ENCODE measurements around the gene SH2D7.

The SH2D7 gene

GRCh38 chr15:78108300-78109084, 16.1 kb downstream of the SH2D7 start:
- POLR2A ChIA-PET = no interaction called here
- TF ChIP-seq CTCF (IDR thresholded peaks at IDR 0.05; ENCODE audit: insufficient read depth, low read length, missing control alignments) = peak; percentile 98
- H3K4me3 ChIP-seq (ENCODE audit: low read depth, low read length) = no peak overlapping the region

GRCh38 chr15:78109156-78109555, 16.8 kb downstream of the SH2D7 start:
- ChIA-PET CTCF (interaction anchor here (0.7 to 22.7 kb wide), 49 partner anchors 7 to 324 kb away, joined by 3 to 538 read pairs (median 8); partner anchors contain the start of genes ACSBG1, CIB2 and SH2D7), POLR2A (no interaction called here)
- no peak overlapping the region for H3K4me3 ChIP-seq (ENCODE audit: low read depth, low read length)
- no peak for DNase-seq (ENCODE audit: low read depth, low spot score)
- no peak for TF ChIP-seq CTCF (IDR thresholded peaks at IDR 0.05; ENCODE audit: insufficient read depth, low read length, missing control alignments)

More at GRCh38 chr15:78108300-78109084, 16.1 kb downstream of the SH2D7 start:
- DNase-seq (ENCODE audit: low read depth, low spot score) = no peak
- CTCF ChIA-PET = interaction anchor here (0.6 to 22.7 kb wide), 69 partner anchors 9 to 324 kb away, joined by 3 to 538 read pairs (median 5); partner anchors contain the start of genes ACSBG1, CIB2, SH2D7 and TBC1D2B

- no peak for TF ChIP-seq CTCF (IDR thresholded peaks at IDR 0.05; ENCODE audit: insufficient read depth, low read length, missing control alignments)
- ChIA-PET CTCF (interaction anchor here (0.7 to 22.7 kb wide), 26 partner anchors 8 to 1235 kb away, joined by 3 to 538 read pairs (median 16); partner anchors contain the start of genes ACSBG1, CIB2 and SH2D7), POLR2A (interaction anchor here (0.8 kb wide), 1 partner anchor 151 kb away, joined by 3 read pairs; no protein-coding TSS in a partner anchor)
- no peak overlapping the region for H3K4me3 ChIP-seq (ENCODE audit: low read depth, low read length)
- no peak for DNase-seq (ENCODE audit: low read depth, low spot score)
These were observed 17.7 kb downstream of the SH2D7 start for GRCh38 chr15:78110096-78110495.

- H3K4me3 ChIP-seq (ENCODE audit: low read depth, low read length) = no peak overlapping the region
- ChIA-PET POLR2A (interaction anchor here (0.8 kb wide), 1 partner anchor 152 kb away, joined by 3 read pairs; no protein-coding TSS in a partner anchor), CTCF (interaction anchor here (0.7 to 22.7 kb wide), 17 partner anchors 9 to 313 kb away, joined by 3 to 538 read pairs (median 29); partner anchors contain the start of genes ACSBG1 and CIB2)
- TF ChIP-seq CTCF (IDR thresholded peaks at IDR 0.05; ENCODE audit: insufficient read depth, low read length, missing control alignments) = no peak
- no peak for DNase-seq (ENCODE audit: low read depth, low spot score)
These were observed 18.6 kb downstream of the SH2D7 start for GRCh38 chr15:78110916-78111475.

- TF ChIP-seq CTCF (IDR thresholded peaks at IDR 0.05; ENCODE audit: insufficient read depth, low read length, missing control alignments) = no peak
- DNase-seq (ENCODE audit: low read depth, low spot score) = no peak
- ChIA-PET POLR2A (no interaction called here), CTCF (interaction anchor here (0.6 to 22.7 kb wide), 22 partner anchors 10 to 616 kb away, joined by 3 to 538 read pairs (median 6); partner anchors contain the start of genes ACSBG1 and CIB2)
- H3K4me3 ChIP-seq (ENCODE audit: low read depth, low read length) = no peak overlapping the region
These were observed 19.4 kb downstream of the SH2D7 start for GRCh38 chr15:78111788-78112187.

- no peak for DNase-seq (ENCODE audit: low read depth, low spot score)
- no peak for TF ChIP-seq CTCF (IDR thresholded peaks at IDR 0.05; ENCODE audit: insufficient read depth, low read length, missing control alignments)
- ChIA-PET POLR2A (no interaction called here), CTCF (interaction anchor here (0.6 to 22.7 kb wide), 34 partner anchors 10 to 615 kb away, joined by 3 to 538 read pairs (median 4); partner anchors contain the start of genes ACSBG1, CIB2 and SKIC8)
- no peak overlapping the region for H3K4me3 ChIP-seq (ENCODE audit: low read depth, low read length)
These were observed 20.2 kb downstream of the SH2D7 start for GRCh38 chr15:78112551-78112950.

Data from AG04449 (cell line).